GM12801 (cell line): ENCODE measurements around the gene DPP6.

ENCODE experiments used
- CTCF ChIP-seq: IDR thresholded peaks from one replicate; pipeline ENCODE4 v1.5.1; 2011; ENCODE audit warnings: control low read depth; ENCODE audit not compliant: insufficient read length; ENCODE audit errors: extremely low read depth

Gene DPP6

GRCh38 chr7:154748089-154748786 is 696.0 kb downstream of the DPP6 start:
- no peak for TF ChIP-seq CTCF

- TF ChIP-seq CTCF: no peak
Measured at GRCh38 chr7:154750353-154750801, 698.2 kb downstream of the DPP6 start.

GRCh38 chr7:154753226-154753625 is 701.0 kb downstream of the DPP6 start:
- no peak for TF ChIP-seq CTCF

- no peak for TF ChIP-seq CTCF
Measured at GRCh38 chr7:154757756-154758155, 705.6 kb downstream of the DPP6 start.

- TF ChIP-seq CTCF: no peak
Measured at GRCh38 chr7:154759989-154760388, 707.8 kb downstream of the DPP6 start.

GRCh38 chr7:154765118-154765517 is 712.9 kb downstream of the DPP6 start:
- no peak for TF ChIP-seq CTCF

GRCh38 chr7:154767142-154767541 is 714.9 kb downstream of the DPP6 start:
- no peak for TF ChIP-seq CTCF
